Stimulated activated CD8-positive, alpha-beta memory T cell treated with anti-CD3 and anti-CD28 coated beads, Interleukin-7, amount 100 ng/mL, for 48 hours (primary cell): ENCODE results near the gene FBXO41.

ENCODE experiments used
- DNase-seq, 2 donors: peaks; one replicate each; pipeline ENCODE4 v3.0.0-alpha.2; 2020; ENCODE audit warnings: low read depth in 1 of 2; ENCODE audit errors: extremely low read depth in 1 of 2

Gene FBXO41

DNA sequence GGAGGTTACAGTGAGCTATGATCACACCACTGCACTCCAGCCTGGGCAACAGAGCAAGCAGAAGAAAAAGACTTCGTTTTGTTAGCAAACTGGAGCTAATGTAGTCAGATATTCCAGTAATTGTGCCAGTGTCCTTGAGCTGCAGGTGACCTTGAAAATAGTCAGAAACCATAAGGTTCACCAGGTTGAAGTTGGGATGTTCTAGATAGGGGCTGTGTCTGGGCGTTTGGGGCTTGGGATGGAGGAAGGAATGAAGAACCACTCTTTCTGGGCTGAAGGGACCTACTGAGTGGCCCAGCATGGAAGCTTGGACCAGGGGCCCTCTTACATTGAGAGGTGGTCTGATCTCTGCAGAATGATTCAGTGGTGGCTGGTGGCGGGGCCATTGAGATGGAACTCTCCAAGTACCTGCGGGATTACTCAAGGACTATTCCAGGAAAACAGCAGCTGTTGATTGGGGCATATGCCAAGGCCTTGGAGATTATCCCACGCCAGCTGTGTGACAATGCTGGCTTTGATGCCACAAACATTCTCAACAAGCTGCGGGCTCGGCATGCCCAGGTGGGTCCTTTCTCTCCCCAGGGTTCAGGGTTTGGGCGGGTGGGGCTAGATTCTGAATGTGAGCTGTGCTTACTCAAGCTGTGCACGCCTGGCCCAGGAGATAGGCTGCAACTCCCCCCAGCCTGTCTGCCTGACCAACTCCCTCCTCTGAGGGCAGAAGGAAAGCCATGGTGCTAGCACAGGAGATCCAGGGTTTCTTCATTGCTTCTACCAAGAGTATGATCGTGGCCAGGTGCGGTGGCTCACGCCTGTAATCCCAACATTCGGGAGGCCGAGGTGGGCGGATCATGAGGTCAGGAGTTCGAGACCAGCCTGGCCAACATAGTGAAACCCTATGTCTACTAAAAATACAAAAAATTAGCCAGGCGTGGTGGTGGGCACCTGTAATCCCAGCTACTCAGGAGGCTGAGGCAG is 33.1 kb downstream of the FBXO41 start:
- DNase-seq: no peak

DNA sequence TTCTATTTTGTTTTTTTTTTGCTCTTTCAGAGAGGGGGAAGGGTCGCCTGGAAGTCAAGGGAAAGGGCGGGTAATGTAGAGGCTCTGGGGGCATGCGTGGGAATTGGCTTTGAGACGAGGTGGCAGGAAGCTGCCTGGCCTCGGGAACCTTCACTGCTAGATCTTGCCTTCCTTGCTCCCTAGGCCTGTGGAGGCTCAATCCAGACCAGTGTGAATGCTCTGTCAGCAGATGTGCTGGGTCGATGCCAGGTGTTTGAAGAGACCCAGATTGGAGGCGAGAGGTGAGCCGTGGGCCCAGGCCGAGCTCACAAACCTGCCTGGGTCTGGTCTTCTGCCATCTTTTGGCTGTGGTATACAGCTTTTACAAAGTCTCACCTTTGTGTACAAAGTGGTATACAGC is 34.6 kb downstream of the FBXO41 start:
- DNase-seq: no peak

- DNase-seq: no peak
Measured at GRCh38 chr2:73246850-73247249, 37.4 kb downstream of the FBXO41 start.

GRCh38 chr2:73244580-73244979 is 39.7 kb downstream of the FBXO41 start:
- DNase-seq: no peak

GRCh38 chr2:73243884-73244570 is 40.3 kb downstream of the FBXO41 start:
- no peak for DNase-seq

DNA sequence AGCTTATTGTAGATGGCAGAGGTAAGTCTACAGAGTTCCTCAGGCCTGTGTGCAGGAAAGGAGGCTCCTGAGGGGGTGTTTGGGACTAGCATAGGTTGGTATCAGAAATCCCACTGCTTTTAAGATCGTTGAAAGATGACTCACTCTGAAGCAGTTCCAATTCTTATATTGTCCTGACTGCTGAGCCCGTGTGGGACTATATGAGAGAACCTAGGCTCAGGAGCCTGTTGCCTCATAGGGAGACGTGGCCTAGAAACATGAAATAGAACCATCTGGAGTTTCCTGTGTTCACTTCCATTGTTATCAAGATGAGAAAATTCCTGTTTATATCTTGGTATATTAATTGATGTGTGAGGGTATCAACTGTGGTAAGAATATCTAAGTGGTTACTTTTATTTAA is 44.5 kb downstream of the FBXO41 start:
- no peak for DNase-seq

GRCh38 chr2:73238976-73239375 is 45.3 kb downstream of the FBXO41 start:
- no peak for DNase-seq

DNA sequence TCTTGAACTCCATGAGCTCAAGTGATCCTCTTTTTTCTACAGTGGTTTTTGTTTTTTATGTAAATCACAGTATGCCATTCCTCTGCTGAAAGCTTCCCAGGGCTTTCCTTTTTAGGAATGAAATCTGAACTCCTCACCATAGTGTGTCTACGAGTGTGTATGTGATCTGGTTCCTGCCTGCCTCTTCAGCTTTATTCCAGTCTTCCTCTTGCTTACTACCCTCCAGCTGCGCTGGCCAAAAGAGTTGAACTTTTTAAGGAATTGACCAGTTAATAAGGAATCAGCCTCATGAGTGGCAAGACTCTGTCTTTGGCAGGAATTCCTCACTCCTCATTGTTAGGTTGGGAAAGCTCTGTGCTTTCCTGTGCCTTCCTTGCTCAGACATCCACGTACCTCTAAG is 46.1 kb downstream of the FBXO41 start:
- no peak for DNase-seq

- no peak for DNase-seq
Measured at GRCh38 chr2:73237168-73237567, 47.1 kb downstream of the FBXO41 start.

DNA sequence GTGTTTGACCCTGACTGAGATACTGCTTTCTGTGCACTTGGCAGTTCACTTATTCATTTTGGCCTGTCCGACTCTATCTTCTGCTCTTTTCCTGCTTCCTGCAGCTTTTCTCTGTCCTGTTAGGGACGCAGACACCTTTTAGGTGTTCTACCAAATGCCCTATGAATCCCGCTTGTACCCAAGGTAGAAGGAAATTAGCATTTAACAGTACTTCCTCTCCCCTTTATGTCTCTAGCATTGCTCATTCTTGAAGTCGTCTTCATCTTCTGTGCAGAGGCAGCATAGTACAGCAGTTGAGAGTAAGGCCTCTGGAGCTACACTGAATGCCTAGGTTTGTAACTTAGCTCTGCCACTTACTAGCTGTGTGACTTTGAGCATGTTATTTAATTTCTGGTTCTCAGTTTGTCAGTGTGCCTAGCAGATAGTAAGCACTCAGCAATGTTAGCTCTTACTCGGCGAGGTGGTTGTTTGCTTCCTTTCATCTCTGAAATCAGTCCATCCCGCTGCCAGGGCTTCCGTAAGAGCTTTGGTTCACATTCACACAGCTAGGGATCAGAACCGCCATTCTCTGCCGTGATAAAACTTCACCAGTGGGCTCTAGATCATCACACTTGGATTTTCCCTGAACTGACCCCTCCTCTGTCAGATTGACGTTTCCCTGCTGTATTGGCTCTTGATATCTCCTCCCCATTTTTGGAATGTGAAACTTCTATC is 48.8 kb downstream of the FBXO41 start:
- DNase-seq: no peak

GRCh38 chr2:73233932-73234832 is 50.1 kb downstream of the FBXO41 start, which contains the start of gene CCT7:
CCT7 (plus strand) TSS chr2:73234308; CDS start chr2:73234379, 71 bp downstream.
- peak; percentile 71 to 81 for DNase-seq

GRCh38 chr2:73233154-73233931 is 50.9 kb downstream of the FBXO41 start, which contains the start of gene PRADC1:
PRADC1 (minus strand) TSS chr2:73233239; CDS start chr2:73233160, 79 bp downstream.
- peak; percentile 83 to 96 for DNase-seq

- DNase-seq: peak in 1 of 2 donors; percentile 10
Measured at GRCh38 chr2:73232403-73233153, 51.7 kb downstream of the FBXO41 start.

- no peak for DNase-seq
Measured at GRCh38 chr2:73228631-73229030, 55.6 kb downstream of the FBXO41 start.

- DNase-seq: no peak
Measured at GRCh38 chr2:73227086-73227485, 57.2 kb downstream of the FBXO41 start.

- no peak for DNase-seq
Measured at GRCh38 chr2:73225513-73226360, 58.5 kb downstream of the FBXO41 start.

GRCh38 chr2:73223821-73224220 is 60.5 kb downstream of the FBXO41 start:
- DNase-seq: no peak

GRCh38 chr2:73218298-73218697 is 66.0 kb downstream of the FBXO41 start:
- no peak for DNase-seq
